DND-41 (cell line): ENCODE data around the gene CCDC136.

Experiments used
- EZH2 ChIP-seq: IDR thresholded peaks from 3 replicates; pipeline ENCODE4 v1.6.1; 2012; ENCODE audit warnings: borderline replicate concordance, low read depth, mild to moderate bottlenecking, moderate library complexity, low read length, inconsistent platforms; ENCODE audit not compliant: severe bottlenecking
- TF ChIP-seq, protein P1 (sequence below): IDR thresholded peaks from 2 replicates; pipeline ENCODE4 v1.5.1; 2012; ENCODE audit warnings: borderline replicate concordance, low read length, moderate library complexity, mild to moderate bottlenecking; ENCODE audit not compliant: poor library complexity, severe bottlenecking; ENCODE audit errors: extremely low read depth

DNA sequence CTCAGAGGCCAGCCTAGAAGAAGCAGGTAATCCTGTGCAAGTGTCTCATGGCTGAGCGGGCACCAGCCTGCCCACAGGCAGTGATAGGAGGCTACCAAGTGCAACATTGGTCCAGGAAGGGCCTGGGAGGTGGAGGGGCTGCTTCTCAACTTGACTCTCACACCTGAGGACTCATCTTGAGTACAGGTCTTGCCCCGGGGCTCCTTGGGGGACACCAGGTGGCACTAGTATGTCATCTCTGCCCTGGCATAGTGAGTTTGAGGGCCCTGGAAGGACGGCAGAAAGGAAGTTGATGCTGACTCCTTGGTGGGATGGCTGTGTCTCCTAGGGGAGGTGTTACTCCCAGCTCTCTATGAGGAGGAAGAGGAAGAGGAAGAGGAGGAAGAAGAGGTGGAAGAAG lies 2.3 kb downstream of the CCDC136 start:
- TF ChIP-seq, protein P1, sequence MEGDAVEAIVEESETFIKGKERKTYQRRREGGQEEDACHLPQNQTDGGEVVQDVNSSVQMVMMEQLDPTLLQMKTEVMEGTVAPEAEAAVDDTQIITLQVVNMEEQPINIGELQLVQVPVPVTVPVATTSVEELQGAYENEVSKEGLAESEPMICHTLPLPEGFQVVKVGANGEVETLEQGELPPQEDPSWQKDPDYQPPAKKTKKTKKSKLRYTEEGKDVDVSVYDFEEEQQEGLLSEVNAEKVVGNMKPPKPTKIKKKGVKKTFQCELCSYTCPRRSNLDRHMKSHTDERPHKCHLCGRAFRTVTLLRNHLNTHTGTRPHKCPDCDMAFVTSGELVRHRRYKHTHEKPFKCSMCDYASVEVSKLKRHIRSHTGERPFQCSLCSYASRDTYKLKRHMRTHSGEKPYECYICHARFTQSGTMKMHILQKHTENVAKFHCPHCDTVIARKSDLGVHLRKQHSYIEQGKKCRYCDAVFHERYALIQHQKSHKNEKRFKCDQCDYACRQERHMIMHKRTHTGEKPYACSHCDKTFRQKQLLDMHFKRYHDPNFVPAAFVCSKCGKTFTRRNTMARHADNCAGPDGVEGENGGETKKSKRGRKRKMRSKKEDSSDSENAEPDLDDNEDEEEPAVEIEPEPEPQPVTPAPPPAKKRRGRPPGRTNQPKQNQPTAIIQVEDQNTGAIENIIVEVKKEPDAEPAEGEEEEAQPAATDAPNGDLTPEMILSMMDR, result peak; percentile 44
- TF ChIP-seq EZH2, result no peak
